HepG2 (cell line): ENCODE data around the gene C12orf43. TPM values are rescaled to one million over a fixed set of nuclear protein-coding genes. Genes with fewer than 3 reads are reported as not detected.

ENCODE experiments used
- AHR ChIP-seq: IDR thresholded peaks from 2 replicates; pipeline ENCODE4 v1.6.1; 2018; ENCODE audit warnings: missing genetic modification reagents, missing compliant biosample characterization
- FOXC1 ChIP-seq: sonication (generic); formaldehyde crosslinking; IDR thresholded peaks from 2 replicates; pipeline ENCODE4 v1.8.0; 2022; ENCODE audit warnings: mild to moderate bottlenecking, missing genetic modification reagents, borderline replicate concordance
- JUN ChIP-seq: sonication (generic); formaldehyde crosslinking; IDR thresholded peaks from 2 replicates; pipeline ENCODE4 v1.4.0; 2020; ENCODE audit warnings: mild to moderate bottlenecking, missing genetic modification reagents
- KDM5A ChIP-seq: fragments of 200-600 bp; sonication (generic); IDR thresholded peaks from 2 replicates; pipeline ENCODE4 v1.7.0; 2018; ENCODE audit warnings: antibody characterized with exemption, mild to moderate bottlenecking, low read length, borderline replicate concordance
- MED1 ChIP-seq: sonication (generic); formaldehyde crosslinking; IDR thresholded peaks from 2 replicates; pipeline ENCODE4 v1.4.0; 2020; ENCODE audit warnings: missing genetic modification reagents
- MTA3 ChIP-seq: sonication (generic); formaldehyde crosslinking; IDR thresholded peaks from 2 replicates; pipeline ENCODE4 v1.4.0; 2020; ENCODE audit warnings: missing genetic modification reagents
- NKX3-1 ChIP-seq: sonication (generic); formaldehyde crosslinking; IDR thresholded peaks from 2 replicates; pipeline ENCODE4 v1.5.0; 2020; ENCODE audit warnings: missing genetic modification reagents
- ONECUT2 ChIP-seq: sonication (generic); formaldehyde crosslinking; IDR thresholded peaks from 2 replicates; pipeline ENCODE4 v1.4.0; 2020; ENCODE audit warnings: missing genetic modification reagents
- PBX3 ChIP-seq: sonication (generic); formaldehyde crosslinking; IDR thresholded peaks from 2 replicates; pipeline ENCODE4 v1.8.1; 2023; ENCODE audit warnings: missing genetic modification reagents, inconsistent platforms, borderline replicate concordance
- PRPF4 ChIP-seq: fragments of 200-400 bp; formaldehyde crosslinking; IDR thresholded peaks from 2 replicates; pipeline ENCODE4 v1.6.1; 2016; ENCODE audit warnings: low read length, low read depth; ENCODE audit not compliant: poor library complexity, severe bottlenecking
- SP1 ChIP-seq, 2 experiments: fragments of 450-650 bp in 1 of 2; sonication (generic) in 1 of 2; formaldehyde crosslinking in 1 of 2; IDR thresholded peaks; 2 replicates each; pipeline versions ENCODE4 v1.4.0 to v1.6.1; 2016 to 2020; ENCODE audit warnings: missing genetic modification reagents in 1 of 2
- SSRP1 ChIP-seq: IDR thresholded peaks from 2 replicates; pipeline ENCODE4 v1.6.1; 2016; ENCODE audit warnings: control low read depth
- THAP8 ChIP-seq: sonication (generic); formaldehyde crosslinking; IDR thresholded peaks from 2 replicates; pipeline ENCODE4 v1.5.1; 2020; ENCODE audit warnings: missing genetic modification reagents, mild to moderate bottlenecking, borderline replicate concordance
- ZBTB21 ChIP-seq: sonication (generic); formaldehyde crosslinking; IDR thresholded peaks from 2 replicates; pipeline ENCODE4 v1.4.0; 2020; ENCODE audit warnings: missing genetic modification reagents
- ZBTB25 ChIP-seq: IDR thresholded peaks from 2 replicates; pipeline ENCODE4 v1.6.1; 2018; ENCODE audit warnings: missing genetic modification reagents
- ZBTB38 ChIP-seq: sonication (generic); formaldehyde crosslinking; IDR thresholded peaks from 2 replicates; pipeline ENCODE4 v1.5.1; 2020; ENCODE audit warnings: mild to moderate bottlenecking, missing genetic modification reagents
- ZEB1 ChIP-seq: IDR thresholded peaks from 2 replicates; pipeline ENCODE4 v1.6.1; 2012; ENCODE audit warnings: mild to moderate bottlenecking, low read depth, inconsistent platforms; ENCODE audit not compliant: insufficient replicate concordance
- ZNF124 ChIP-seq: sonication (generic); formaldehyde crosslinking; IDR thresholded peaks from 2 replicates; pipeline ENCODE4 v1.4.0; 2020; ENCODE audit warnings: missing genetic modification reagents
- ZNF263 ChIP-seq: sonication (generic); formaldehyde crosslinking; IDR thresholded peaks from 2 replicates; pipeline ENCODE4 v1.4.0; 2020; ENCODE audit warnings: missing genetic modification reagents
- ZNF282 ChIP-seq: fragments of 450-650 bp; IDR thresholded peaks from 2 replicates; pipeline ENCODE4 v1.6.1; 2018; ENCODE audit not compliant: partially characterized antibody
- ZNF30 ChIP-seq: sonication (generic); formaldehyde crosslinking; IDR thresholded peaks from 2 replicates; pipeline ENCODE4 v1.5.0; 2020; ENCODE audit warnings: mild to moderate bottlenecking, missing genetic modification reagents
- ZNF34 ChIP-seq: sonication (generic); formaldehyde crosslinking; IDR thresholded peaks from 2 replicates; pipeline ENCODE4 v1.4.0; 2020; ENCODE audit warnings: mild to moderate bottlenecking, missing genetic modification reagents, borderline replicate concordance
- ZNF446 ChIP-seq: sonication (generic); formaldehyde crosslinking; IDR thresholded peaks from 2 replicates; pipeline ENCODE4 v1.5.0; 2020; ENCODE audit warnings: mild to moderate bottlenecking, missing genetic modification reagents
- ZNF503 ChIP-seq: sonication (generic); formaldehyde crosslinking; IDR thresholded peaks from 2 replicates; pipeline ENCODE4 v1.4.0; 2020; ENCODE audit warnings: missing genetic modification reagents
- ZNF720 ChIP-seq: sonication (generic); formaldehyde crosslinking; IDR thresholded peaks from 2 replicates; pipeline ENCODE4 v1.4.0; 2020; ENCODE audit warnings: missing genetic modification reagents
- ZNF737 ChIP-seq: sonication (generic); formaldehyde crosslinking; IDR thresholded peaks from 2 replicates; pipeline ENCODE4 v1.5.0; 2020; ENCODE audit warnings: missing genetic modification reagents, mild to moderate bottlenecking, borderline replicate concordance
- ZNF773 ChIP-seq: sonication (generic); formaldehyde crosslinking; IDR thresholded peaks from 2 replicates; pipeline ENCODE4 v1.4.0; 2020; ENCODE audit warnings: missing genetic modification reagents, borderline replicate concordance
- polyA plus RNA-seq, 8 experiments: library from polyadenylated mRNA; depleted of rRNA in 3 of 8; stranded (reverse) in 7 of 8; unstranded in 1 of 8; fragments of >200 nt; fragmentation: Illumina TruSeq in 4 of 8; extraction: Trizol in 4 of 8; gene quantifications; 2 replicates each; pipeline versions ENCODE4 v1.2.1 to v1.2.3, GENCODE V29; 2011 to 2016; ENCODE audit warnings: low read depth in 4 of 8, missing spikeins in 1 of 8, mixed read lengths in 1 of 8; ENCODE audit not compliant: insufficient read depth in 1 of 8
- total RNA-seq, 5 experiments: library from RNA; depleted of rRNA; stranded (reverse); fragments of >200 nt; fragmentation: Illumina TruSeq; extraction: Trizol; gene quantifications; 2 replicates each; pipeline ENCODE4 v1.2.3, GENCODE V29; 2016; ENCODE audit warnings: low read depth in 1 of 5

C12orf43 gene
- total and polyA plus RNA-seq, 2 of the 13 experiments (the other 11 are each of a cell fraction or from before 2014, with no cell fraction given) = 7.9 to 11.1 TPM

- TF ChIP-seq MTA3 (no peak), JUN (CRISPR knock-in tag) (no peak), AHR (CRISPR knock-in tag) (no peak), SSRP1 (CRISPR knock-in tag) (no peak), ZBTB25 (peak; percentile 67; the same call in 1 of the 2 replicates), ZNF503 (CRISPR knock-in tag) (0 out of 2 replicates have a peak, but pooled peaks have one; percentile 31), ZNF720 (CRISPR knock-in tag) (no peak), THAP8 (CRISPR knock-in tag) (no peak), ZNF34 (0 out of 2 replicates have a peak, but pooled peaks have one; percentile 52), PRPF4 (no peak), ZNF282 (no peak), PBX3 (CRISPR knock-in tag) (no peak), ZNF124 (peak; percentile 85; the same call in 1 of the 2 replicates), ZNF446 (CRISPR knock-in tag) (no peak), MED1 (CRISPR knock-in tag) (peak; percentile 40), ZNF773 (no peak), ZEB1 (no peak), SP1 (IDR thresholded peaks at IDR 0.05) (no peak), SP1 (CRISPR knock-in tag; IDR thresholded peaks at IDR 0.05) (no peak), ZNF737 (CRISPR knock-in tag) (no peak), ZNF30 (CRISPR knock-in tag) (no peak), ZBTB21 (CRISPR knock-in tag) (peak; percentile 93), ZBTB38 (CRISPR knock-in tag) (peak; percentile 68; the same call in 1 of the 2 replicates), ONECUT2 (CRISPR knock-in tag) (no peak), KDM5A (peak; percentile 97), FOXC1 (CRISPR knock-in tag) (no peak), ZNF263 (CRISPR knock-in tag) (0 out of 2 replicates have a peak, but pooled peaks have one; percentile 16), NKX3-1 (CRISPR knock-in tag) (no peak)
These were observed at the start of gene C12orf43 (continued) for GRCh38 chr12:121015825-121016766.
